ENCODE data around the gene BMPR1A.
"Not testable (repeated sequence)": the region's sequence is repeated elsewhere in the genome, so short reads cannot be mapped to it uniquely, and the experiment has no call there.

DNA sequence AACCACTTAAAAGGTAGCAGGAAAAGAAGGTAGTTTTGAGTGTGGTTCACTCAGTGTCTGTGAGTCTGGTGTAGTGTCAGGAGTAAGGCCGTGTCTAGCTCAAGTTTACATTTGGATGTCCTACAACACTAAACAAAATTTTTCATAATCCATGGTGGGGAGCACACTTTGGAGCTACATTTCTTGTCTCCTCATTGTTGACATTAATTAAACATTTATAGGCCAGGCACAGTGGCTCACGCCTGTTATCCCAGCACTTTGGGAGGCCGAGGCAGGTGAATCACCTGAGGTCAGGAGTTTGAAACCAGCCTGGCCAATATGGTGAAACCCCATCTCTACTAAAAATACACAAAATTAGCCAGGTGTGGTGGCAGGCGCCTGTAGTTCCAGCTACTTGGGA lies 21.1 kb upstream of the BMPR1A start:
- peak in 1 of 3 donors; percentile 25 for TF ChIP-seq POLR2AphosphoS5 (IDR thresholded peaks at IDR 0.05)
- not testable (repeated sequence) for TF ChIP-seq POLR2A, CTCF (IDR thresholded peaks at IDR 0.05)
